AG09319 (cell line): Measurements from ENCODE around the gene RNF167.
A peak's percentile ranks its signal among the peaks of the same experiment; 100 is the strongest.

Experiments used
- DNase-seq: peaks from one replicate; pipeline ENCODE4 v3.0.0-alpha.2; 2010; ENCODE audit warnings: low read depth; ENCODE audit errors: extremely low read depth
- TF ChIP-seq, protein P1 (sequence below): IDR thresholded peaks from 2 replicates; pipeline ENCODE4 v1.5.1; 2011; ENCODE audit warnings: low read depth, mild to moderate bottlenecking, inconsistent platforms, low read length, moderate library complexity

The RNF167 gene

DNA sequence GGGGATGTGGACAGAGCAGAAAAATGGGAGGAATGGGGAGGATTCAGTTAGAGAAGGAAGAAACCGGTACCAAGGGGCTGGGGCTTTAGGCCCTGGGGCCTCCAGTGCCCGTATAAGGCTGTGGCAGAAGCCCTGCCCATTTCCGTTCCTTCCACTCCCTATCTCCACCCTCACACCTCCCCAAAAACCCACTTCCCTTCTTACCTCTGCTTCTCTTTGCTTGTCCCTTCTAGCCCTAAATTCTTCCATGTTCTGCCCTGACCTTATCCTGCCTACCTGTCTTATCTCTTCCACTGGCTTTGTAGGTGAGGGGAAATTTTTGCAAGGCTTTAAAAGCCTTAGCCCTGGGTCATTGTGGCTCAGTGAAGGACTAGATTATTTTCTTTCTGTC, 4.1 kb downstream of the RNF167 start:
- TF ChIP-seq, protein P1, sequence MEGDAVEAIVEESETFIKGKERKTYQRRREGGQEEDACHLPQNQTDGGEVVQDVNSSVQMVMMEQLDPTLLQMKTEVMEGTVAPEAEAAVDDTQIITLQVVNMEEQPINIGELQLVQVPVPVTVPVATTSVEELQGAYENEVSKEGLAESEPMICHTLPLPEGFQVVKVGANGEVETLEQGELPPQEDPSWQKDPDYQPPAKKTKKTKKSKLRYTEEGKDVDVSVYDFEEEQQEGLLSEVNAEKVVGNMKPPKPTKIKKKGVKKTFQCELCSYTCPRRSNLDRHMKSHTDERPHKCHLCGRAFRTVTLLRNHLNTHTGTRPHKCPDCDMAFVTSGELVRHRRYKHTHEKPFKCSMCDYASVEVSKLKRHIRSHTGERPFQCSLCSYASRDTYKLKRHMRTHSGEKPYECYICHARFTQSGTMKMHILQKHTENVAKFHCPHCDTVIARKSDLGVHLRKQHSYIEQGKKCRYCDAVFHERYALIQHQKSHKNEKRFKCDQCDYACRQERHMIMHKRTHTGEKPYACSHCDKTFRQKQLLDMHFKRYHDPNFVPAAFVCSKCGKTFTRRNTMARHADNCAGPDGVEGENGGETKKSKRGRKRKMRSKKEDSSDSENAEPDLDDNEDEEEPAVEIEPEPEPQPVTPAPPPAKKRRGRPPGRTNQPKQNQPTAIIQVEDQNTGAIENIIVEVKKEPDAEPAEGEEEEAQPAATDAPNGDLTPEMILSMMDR: no peak
- DNase-seq: no peak

DNA sequence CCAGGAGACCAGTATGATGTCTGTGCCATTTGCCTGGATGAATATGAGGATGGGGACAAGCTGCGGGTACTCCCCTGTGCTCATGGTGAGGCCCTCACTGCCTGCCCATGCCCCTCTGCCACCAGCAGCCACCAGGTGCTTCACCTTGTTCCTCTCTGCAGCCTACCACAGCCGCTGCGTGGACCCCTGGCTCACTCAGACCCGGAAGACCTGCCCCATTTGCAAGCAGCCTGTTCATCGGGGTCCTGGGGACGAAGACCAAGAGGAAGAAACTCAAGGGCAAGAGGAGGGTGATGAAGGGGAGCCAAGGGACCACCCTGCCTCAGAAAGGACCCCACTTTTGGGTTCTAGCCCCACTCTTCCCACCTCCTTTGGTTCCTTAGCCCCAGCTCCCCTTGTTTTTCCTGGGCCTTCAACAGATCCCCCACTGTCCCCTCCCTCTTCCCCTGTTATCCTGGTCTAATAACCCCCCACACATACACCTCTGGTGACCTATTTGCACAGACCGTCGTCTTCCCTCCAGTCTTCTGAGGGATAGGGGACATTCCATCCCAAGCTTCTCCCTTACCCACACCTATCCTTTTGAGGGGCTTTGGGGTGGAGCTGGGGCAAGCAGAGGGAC, 4.6 kb downstream of the RNF167 start:
- TF ChIP-seq, protein P1: no peak
- no peak for DNase-seq

DNA sequence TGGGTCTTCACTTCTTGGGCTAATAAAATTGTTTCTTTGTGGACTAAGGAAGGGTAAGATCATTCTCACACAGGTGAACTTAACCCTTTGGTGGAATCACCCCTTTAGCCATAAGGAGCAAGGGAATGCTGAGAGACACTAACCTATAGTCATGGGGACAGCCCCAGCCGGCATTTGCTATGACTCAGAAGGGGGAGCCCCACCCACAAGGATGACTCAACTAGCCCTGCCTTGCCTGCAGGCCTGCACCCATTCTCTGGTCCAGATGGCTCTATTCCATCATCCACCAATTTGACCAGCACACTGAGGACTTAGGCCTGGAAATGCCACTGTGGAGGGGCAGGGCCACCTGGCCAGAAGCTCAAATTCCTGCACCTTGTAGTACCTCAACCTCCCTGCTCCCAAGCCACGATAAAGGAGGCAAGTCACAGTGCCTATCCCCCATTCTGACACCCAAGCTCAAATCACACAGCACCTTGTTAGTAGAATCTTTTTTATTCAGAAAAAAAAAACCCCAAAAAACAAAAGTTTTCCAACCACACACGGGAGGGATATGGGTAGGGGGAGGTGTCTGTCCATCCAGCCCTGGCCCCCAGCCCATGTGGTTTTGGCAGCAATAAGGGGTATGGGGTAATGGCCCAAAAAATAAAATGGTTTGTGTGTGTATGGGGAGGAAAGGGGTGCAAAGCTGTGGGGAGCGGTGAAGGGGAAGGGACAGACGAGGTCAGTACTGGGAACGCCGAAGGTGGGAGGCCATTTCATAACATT, 5.3 kb downstream of the RNF167 start:
- DNase-seq: peak; percentile 68
- TF ChIP-seq, protein P1: no peak

DNA sequence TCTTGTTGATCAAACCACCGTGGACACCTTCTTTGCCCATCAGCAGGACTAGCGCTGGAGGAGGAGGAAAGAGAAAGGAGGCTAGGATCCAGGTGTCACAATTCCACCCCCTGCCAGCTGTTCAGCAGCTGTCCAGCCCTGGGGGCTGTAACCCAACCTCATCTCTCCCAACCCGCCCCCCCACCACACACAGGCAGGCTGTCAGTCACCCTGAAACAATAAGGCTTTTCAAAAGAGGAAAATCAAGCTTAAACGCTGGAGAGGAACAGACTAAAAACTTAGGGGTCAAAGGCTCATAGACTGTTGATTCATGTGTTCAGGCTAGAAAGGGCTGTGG, 5.8 kb downstream of the RNF167 start:
- DNase-seq: no peak
- TF ChIP-seq, protein P1: no peak

DNA sequence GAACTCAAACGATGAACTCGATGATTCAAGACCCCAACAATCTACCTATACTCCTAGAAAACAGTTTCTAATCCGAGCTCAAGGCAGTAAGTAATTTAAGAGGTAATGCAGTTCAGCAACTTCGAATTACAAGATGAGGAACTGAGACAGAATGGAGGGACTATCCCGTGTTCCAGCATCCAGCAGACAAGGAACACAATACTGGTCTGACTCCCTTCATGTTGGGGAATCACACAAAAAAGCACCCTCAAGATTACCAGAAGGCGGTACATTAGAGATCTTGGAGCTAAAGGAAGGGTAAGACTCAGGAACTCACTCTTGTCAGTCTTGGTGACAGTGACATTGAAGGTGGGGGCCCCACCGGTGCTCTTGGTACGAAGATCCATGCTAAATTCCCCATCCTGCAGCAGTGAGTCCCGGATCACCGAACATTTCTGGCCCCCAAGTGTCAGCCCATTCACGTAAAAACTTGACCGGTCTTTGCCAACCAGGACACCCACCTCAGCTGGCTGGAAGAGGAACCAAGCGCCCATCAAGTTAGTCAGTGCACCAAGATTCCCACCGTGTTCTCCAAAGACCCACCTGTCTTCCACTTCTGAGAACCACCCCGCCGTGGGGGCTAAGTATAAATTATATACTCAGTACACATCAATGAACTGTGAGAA, 6.4 kb downstream of the RNF167 start:
- TF ChIP-seq, protein P1: no peak
- DNase-seq: no peak

DNA sequence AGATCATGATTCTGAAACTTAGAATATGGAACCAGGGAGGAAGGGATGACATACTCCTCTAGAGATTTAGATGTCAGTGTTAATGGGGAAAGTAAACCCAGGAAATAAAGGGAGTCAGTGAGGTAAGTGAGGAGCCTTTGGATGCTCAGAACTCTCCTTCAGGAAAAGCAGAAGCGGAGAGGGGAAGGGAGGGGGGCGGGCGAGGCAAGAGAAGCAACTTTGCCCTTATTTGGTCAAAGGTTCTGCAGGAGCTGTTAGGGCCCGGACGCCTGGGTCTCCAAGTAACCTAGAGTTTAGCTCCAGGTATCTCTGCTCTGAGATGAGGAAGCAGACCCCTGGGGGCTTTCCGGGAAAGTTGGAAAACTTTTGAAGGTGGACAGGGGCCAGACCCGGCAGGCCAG, 6.9 kb downstream of the RNF167 start:
- TF ChIP-seq, protein P1: no peak
- DNase-seq: no peak

DNA sequence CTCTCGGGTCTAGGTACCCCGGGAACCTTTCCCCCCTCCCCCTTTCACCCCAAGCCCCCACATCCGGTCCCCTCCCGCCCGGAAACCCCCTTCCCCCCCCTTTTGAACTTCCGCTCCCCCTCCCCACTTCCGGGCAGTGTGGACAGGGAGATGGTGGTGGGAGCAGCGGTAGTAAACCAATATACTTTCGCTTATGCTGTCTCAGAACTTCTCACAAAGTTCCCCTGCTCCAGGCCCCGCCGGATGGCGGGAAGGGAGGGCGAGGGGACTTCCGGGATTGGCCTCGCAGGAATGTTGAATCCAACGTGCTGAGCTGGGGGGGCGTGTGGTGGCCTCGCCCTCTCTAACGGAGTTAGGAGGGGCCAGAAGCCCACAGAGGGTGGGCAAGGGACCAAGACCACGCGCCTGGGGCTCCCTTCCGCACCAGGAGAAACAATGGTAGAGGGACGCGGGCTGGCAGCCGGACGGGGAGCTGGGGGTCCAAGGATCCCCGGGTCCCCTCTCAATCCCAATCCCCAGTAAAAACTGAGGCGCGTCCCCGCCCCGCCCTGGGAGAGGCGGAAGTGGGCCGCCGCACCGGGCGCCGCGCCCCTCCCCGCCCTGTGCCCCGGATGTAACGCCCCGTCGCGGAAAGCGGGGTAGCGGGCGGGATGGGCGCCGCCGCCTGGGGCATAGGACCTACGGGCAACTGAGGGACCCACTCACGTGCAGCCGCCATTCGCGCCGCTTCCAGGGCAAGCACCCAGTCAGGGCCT, 7.5 kb downstream of the RNF167 start:
- DNase-seq: no peak
- TF ChIP-seq, protein P1: no peak
